ENCODE data around the gene COL24A1. TPM values are rescaled to one million over a fixed set of nuclear protein-coding genes. Genes with fewer than 3 reads are reported as not detected.

The COL24A1 gene
- total and polyA plus RNA-seq, 10 donors, result 0.06 to 1.1 (median 0.55) TPM

- TF ChIP-seq POLR2A (IDR thresholded peaks at IDR 0.05) (no peak), POLR2AphosphoS5 (IDR thresholded peaks at IDR 0.05) (no peak), CTCF (IDR thresholded peaks at IDR 0.05 in 8 of 11, conservative IDR thresholded peaks at IDR 0.05 in 3 of 11) (no peak)
- H3K27ac ChIP-seq, result no peak overlapping the region
- intact Hi-C loops (cut with DNase I; ENCODE audit: low total_unique reads), result no loop called here
- no peaks in the 10 kb centered on the region for H3K4me1 ChIP-seq
- H3K9me3 ChIP-seq, result peaks cover 0 to 17% (median 11%) of the 10 kb centered on the region in 8 donors
- WGBS, 5 donors, result 32 to 91% (median 80%) methylated on average over 1 of the region's 1 CpG
- H3K36me3 ChIP-seq, result no peaks in the 10 kb centered on the region
- no peak for DNase-seq
- no peak overlapping the region for H3K4me3 ChIP-seq
- H3K27me3 ChIP-seq (replicated peaks in 1 of 7), result no peaks in the 10 kb centered on the region
Measured at GRCh38 chr1:86000601-86001000, 156.0 kb downstream of the COL24A1 start.

GRCh38 chr1:85998105-85998855, 158.3 kb downstream of the COL24A1 start:
- Histone ChIP-seq H3K36me3 (no peaks in the 10 kb centered on the region), H3K27me3 (replicated peaks in 1 of 7) (no peaks in the 10 kb centered on the region), H3K27ac (no peak overlapping the region), H3K9me3 (no peaks in the 10 kb centered on the region), H3K4me3 (no peak overlapping the region), H3K4me1 (no peaks in the 10 kb centered on the region)
- TF ChIP-seq POLR2AphosphoS5 (IDR thresholded peaks at IDR 0.05) (no peak), CTCF (IDR thresholded peaks at IDR 0.05 in 8 of 11, conservative IDR thresholded peaks at IDR 0.05 in 3 of 11) (no peak), POLR2A (IDR thresholded peaks at IDR 0.05) (no peak)
- no peak for DNase-seq
- intact Hi-C loops (cut with DNase I; ENCODE audit: low total_unique reads), result no loop called here
- 74 to 85% (median 79%) methylated on average over 4 of the region's 4 CpGs for WGBS, 5 donors

GRCh38 chr1:85992791-85993190, 163.8 kb downstream of the COL24A1 start:
- Histone ChIP-seq H3K4me3 (no peak overlapping the region), H3K36me3 (no peaks in the 10 kb centered on the region), H3K27ac (no peak overlapping the region), H3K9me3 (no peaks in the 10 kb centered on the region), H3K27me3 (replicated peaks in 1 of 7) (no peaks in the 10 kb centered on the region), H3K4me1 (no peaks in the 10 kb centered on the region)
- TF ChIP-seq CTCF (IDR thresholded peaks at IDR 0.05 in 8 of 11, conservative IDR thresholded peaks at IDR 0.05 in 3 of 11) (no peak), POLR2AphosphoS5 (IDR thresholded peaks at IDR 0.05) (no peak), POLR2A (IDR thresholded peaks at IDR 0.05) (no peak)
- DNase-seq, result no peak
- 20 to 36% (median 24%) methylated on average over 2 of the region's 2 CpGs for WGBS, 5 donors
- intact Hi-C loops (cut with DNase I; ENCODE audit: low total_unique reads), result no loop called here

- no peaks in the 10 kb centered on the region for H3K36me3 ChIP-seq
- H3K27ac ChIP-seq, result no peak overlapping the region
- DNase-seq, result no peak
- intact Hi-C loops (cut with DNase I; ENCODE audit: low total_unique reads), result no loop called here
- no peaks in the 10 kb centered on the region for H3K27me3 ChIP-seq (replicated peaks in 1 of 7)
- H3K4me1 ChIP-seq, result no peaks in the 10 kb centered on the region
- no peak for TF ChIP-seq POLR2AphosphoS5 (IDR thresholded peaks at IDR 0.05)
- TF ChIP-seq POLR2A (IDR thresholded peaks at IDR 0.05), result no peak
- TF ChIP-seq CTCF (IDR thresholded peaks at IDR 0.05 in 8 of 11, conservative IDR thresholded peaks at IDR 0.05 in 3 of 11), result no peak
- 50 to 68% (median 59%) methylated on average over 1 of the region's 1 CpG for WGBS, 5 donors
- H3K9me3 ChIP-seq, result no peaks in the 10 kb centered on the region
- H3K4me3 ChIP-seq, result no peak overlapping the region
Measured at GRCh38 chr1:85991261-85991660, 165.3 kb downstream of the COL24A1 start.
